GM19239 (cell line): ENCODE results near the gene ARID3B.
A peak's percentile ranks its signal among the peaks of the same experiment; 100 is the strongest.

ENCODE experiments used
- DNase-seq: peaks from one replicate; pipeline ENCODE4 v3.0.0; 2011; ENCODE audit warnings: low spot score; ENCODE audit not compliant: insufficient read length
- FAIRE-seq: peaks from 2 replicates; lab custom pipeline; 2011; peaks lifted over from hg19 to GRCh38; lab: Jason Lieb, UNC

The ARID3B gene

DNA sequence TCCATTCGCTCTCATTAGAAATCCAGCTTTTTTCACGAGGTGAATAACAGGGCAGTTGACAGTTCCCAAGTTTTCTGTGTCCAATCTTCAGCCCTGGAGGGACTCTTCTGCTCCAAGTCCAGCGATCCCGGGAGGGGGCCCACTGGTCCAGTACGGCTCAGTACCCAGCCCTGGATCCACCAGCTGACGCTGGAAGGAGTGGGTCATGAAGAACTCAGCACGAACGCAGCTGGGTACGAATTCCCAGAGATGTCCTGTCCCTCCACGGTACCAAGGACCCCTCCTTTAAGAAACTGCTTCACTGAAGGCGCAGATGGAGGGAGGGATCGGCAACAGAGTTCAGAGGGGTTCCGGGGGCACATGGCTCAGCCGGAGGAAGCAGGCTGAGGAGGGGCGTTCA lies 58.1 kb downstream of the ARID3B start:
- FAIRE-seq = no peak

GRCh38 chr15:74603026-74603788 lies 62.2 kb downstream of the ARID3B start:
- FAIRE-seq = no peak

More for the DNA sequence above, 58.1 kb downstream of the ARID3B start:
- DNase-seq = no peak

DNA sequence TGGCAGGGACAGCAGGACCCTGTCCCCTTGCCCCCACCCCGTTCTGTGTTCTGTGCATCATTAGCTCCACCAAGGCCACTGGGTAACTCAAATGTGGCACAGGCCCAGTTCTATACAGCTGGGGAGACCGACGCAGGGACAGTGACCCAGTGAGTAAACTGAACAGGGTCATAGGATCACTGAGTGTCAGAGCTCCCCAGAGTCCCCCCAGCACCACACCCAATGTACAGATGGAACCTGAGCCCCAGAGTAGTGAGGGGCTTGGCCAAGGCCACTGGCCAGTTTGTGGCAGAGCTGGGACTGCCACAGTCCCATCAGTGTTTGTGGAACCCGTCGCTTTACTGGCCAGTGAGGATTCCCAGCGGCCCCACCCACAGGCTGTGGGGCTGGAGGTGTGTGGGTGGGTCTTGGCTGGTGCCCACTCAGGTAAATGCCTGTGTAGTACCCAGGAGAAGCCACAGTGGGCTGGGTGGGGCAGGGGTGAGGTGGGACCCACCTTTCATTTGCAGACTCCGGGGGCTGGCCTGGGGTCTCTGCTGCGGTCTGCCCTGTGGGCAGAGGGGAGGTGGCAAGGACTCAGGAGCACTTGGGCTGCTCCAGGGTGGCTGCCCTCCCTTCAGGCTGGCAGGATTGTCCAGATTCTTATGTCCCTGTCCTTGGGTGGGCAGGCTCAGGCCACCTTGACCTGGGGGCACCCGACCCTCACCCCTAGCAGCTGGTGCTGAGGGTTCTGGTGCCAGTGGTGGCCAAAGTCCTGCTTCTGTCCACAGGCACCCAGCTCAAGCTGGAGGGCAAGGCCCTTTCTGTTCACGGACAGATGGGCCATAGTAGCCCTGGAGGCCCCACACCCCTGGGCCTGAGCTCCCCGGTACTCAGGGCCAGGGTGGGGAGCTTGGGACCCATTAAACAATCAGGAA lies 63.0 kb downstream of the ARID3B start:
- DNase-seq (no peak), FAIRE-seq (no peak)

More at GRCh38 chr15:74603026-74603788, 62.2 kb downstream of the ARID3B start:
- DNase-seq = no peak

DNA sequence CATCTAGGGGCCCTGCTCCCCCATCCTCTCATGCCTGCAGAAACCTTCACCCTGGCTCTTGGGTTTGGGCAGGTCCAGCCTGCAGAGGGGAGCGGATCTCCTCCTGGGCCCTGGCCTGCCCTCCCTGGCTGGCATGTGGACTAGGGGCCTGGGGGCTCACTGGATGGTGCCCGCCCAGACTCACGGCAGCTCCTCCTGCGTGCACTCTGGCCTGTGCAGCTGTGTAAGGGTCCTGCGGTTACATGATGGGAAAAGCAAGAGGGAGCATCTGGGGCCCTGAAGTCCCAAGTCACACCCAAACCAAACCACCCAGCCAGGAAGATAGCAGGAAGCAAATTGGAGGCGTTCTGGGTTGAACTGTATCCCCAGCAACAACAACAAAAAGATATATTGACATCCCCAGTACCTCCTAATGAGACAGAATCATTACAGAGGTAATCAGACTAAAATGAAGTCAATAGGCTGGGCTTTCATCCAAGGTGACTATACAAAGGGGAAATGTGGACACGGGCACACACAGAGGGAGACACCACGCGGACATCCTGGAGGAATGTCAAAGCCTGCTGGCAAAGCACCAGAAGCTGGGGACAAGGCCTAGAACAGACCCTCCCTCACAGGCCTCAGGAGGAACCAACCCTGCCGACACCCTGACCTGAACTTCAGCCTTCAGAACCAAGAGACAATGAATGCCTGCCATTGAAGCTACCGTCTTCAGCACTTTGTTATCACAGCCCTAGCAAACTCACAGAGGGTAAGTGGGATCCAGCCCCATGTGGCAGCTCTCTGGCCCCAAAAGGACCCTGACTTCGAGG lies 64.2 kb downstream of the ARID3B start:
- no peak for FAIRE-seq
- no peak for DNase-seq

- DNase-seq (no peak), FAIRE-seq (no peak)
These were observed 64.8 kb downstream of the ARID3B start for GRCh38 chr15:74605795-74606150.

DNA sequence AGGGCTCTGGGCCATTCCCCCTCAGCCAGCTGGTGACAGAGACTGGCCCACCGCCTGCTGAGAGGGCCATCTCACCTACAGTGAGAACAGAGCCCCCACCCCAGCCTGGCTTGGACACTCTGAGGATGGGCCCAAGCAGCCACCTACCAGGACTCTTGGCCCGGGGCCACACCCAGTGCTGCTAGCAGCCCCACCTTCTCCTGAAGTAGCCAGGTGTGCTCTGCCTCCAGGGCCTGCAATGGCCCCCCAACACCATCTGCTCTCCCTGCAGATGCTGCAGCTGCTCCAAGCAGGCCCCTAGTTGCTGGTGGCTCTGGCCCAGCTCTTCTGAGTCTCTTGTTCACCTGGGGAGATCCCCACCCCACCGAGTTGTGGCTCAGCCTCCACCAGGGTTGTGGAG lies 67.8 kb downstream of the ARID3B start:
- DNase-seq (no peak), FAIRE-seq (no peak)

GRCh38 chr15:74609938-74610301 lies 68.9 kb downstream of the ARID3B start:
- no peak for DNase-seq
- FAIRE-seq = no peak

- no peak for FAIRE-seq
- DNase-seq = no peak
These were observed 69.4 kb downstream of the ARID3B start for GRCh38 chr15:74610302-74610951.

DNA sequence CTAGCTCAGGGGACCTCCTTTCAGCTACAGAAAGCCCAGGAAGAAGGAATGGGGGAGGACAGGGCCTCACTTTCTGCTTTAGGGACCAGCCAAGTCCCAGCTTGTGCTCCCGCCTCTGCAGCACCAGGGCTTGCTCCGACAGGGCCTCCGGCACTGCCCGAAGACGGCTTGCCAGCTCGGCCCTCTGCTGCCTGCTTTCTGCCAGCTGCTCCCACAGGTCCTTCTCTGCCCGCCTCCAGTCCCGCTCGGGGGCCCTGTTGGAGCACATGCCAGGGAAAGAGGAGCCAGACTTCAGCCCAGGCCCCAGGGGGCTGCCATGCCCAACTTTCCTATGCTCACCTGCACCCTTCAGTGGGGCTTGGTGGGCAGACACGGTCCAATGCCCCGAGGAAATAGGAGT lies 70.3 kb downstream of the ARID3B start:
- no peak for FAIRE-seq
- DNase-seq = no peak

DNA sequence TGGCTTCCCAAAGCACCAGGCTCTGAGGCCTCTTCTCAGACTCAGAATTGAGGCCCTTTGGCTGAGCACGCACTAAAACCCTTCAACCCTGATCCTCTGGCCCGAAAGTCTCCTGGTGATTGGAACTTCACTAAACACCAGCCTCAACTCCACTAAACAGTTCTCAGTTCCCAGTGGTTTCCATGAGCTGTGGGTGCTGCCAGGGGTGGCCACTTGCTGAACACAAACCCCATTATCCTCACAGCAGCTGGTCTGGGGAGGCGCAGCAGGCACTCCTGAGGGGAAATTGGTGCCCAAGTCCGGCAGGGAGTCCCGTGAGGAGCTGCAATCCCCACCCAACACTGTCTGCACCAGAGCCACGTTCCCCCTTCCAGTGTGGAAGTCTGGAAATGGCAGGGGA lies 70.8 kb downstream of the ARID3B start:
- FAIRE-seq = no peak

GRCh38 chr15:74612677-74613076 lies 71.7 kb downstream of the ARID3B start:
- DNase-seq = no peak
- no peak for FAIRE-seq

More for the DNA sequence above, 70.8 kb downstream of the ARID3B start:
- no peak for DNase-seq

DNA sequence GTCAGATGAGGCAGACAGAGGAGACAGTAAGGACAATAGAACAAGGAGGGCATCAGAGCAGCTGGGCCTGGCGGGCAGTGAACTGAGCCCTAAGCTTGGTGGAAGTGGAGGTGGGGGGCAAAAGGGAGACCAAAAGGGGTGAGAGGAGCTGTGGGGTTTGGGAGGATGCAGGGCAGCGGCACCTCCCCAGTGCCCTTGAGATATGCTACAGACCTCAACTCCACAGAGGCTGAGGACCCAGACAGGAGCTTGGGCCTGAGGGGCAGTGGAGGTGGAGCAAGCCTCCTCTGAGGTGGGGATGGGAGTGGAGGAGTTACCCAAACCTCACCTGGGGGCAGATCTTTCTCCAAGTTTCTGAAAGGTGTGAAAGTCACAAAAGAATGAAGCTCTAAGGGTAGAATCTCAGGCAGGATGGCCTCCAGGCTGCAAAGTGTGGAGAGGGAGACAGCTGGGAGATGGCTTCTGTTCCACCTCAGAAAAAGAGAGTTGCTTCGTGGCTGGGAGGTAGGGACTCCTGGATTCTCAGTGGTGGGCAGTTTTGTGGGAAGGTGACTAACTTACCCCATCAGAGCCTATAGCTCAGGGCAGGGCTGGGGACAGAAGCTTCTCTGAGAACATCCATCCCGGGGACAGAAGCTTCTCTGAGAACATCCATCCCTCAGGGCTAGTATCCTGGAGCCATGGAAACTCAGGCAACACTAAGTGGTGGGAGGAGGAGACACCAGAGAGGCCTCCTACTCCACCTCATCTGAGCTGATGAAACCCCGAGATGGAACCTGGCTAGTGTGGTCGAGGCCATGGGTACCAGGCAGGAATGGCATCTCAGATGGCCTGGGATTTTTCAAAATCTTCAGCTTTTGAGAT lies 72.3 kb downstream of the ARID3B start:
- FAIRE-seq = peak; percentile 28

GRCh38 chr15:74613953-74614743 lies 73.1 kb downstream of the ARID3B start:
- DNase-seq = peak; percentile 92
- FAIRE-seq = peak; percentile 28

More for the DNA sequence above, 72.3 kb downstream of the ARID3B start:
- no peak for DNase-seq

DNA sequence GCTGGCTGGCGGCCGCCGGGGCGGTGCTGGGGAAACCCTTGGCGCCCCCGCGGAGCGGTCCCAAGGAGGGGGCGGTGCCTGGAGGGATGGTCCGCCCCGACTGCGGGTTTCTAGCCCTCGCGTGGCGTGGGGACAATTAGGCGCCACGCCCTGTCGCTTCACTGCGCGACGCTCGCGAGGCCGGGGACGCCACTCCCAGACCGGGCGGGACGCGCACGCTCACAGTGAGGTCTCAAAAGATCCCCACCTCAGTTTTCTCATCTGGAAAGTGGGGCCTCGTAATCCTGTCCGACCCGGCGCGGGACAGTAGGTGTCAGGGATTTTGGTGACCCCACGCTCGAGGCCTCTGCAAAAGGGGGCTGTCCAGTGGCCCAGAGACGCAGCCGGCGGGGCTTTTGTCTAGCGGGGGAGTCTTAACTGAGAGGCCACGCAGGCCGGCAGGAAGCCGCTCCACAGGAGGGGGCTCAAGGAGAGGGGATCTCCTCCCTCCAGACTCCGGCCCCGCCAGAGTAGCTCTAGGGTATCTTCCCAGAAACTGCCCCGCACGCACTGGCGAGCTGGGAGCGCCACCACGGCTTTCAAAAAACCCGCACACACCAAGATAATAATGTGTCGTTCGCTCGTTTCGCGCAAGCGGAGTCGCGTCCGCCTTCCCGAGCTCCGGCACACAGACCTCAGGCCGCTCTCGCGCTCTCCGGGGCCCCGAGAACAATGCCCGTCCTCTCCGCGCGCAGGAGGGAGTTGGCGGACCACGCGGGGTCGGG lies 73.9 kb downstream of the ARID3B start:
- peak; percentile 91 for FAIRE-seq

DNA sequence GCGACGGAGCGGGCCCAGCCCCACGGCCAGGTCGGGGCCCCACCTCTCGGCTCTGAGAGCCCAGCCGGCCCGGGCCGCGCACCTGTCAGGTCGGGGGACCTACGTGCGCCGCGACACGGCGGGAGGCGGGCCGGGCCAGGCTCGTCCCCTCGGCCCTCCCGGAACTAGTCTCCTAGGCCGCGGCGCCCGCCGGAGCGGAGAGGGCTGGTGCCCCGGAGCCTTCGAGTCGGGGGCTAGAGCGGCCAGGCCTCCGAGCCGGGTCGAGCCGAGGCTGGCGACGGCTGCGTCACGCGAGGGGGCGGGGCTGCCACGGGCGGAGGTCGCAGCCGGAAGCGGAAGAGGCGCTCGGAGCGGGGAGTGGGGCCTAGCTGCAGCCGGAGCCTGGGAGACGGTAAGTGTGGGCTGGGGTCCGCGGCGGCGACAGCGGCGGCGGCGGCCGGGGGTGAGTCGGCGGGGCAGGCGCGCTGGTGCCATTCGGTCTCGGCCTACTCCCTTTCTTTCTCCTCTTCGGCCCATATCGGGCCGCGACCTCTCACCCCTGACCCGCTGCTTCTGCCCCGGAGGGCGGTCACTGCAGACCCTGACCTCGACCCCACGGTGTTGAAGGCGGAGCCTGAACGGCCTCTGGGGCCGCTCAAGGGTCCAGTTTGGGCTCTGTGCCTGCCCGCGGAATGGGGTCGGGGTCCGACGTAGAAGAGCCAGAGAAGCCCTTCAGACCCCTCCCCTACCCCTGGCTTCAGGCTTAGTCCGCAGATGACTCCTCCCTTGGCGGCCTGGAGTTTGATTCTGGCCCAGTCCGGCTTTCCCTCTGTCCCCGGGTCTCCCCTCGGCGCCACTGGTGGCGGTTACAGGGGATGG lies 74.7 kb downstream of the ARID3B start, which contains the start of gene CLK3:
TSS of gene CLK3 (plus strand) at position 329 of the 858 bp plus-strand sequence. CDS start 3,361 bp downstream, outside the sequence.
- peak; percentile 99 for DNase-seq
- FAIRE-seq = peak; percentile 86

More for the DNA sequence above, 73.9 kb downstream of the ARID3B start:
- DNase-seq = peak; percentile 48

DNA sequence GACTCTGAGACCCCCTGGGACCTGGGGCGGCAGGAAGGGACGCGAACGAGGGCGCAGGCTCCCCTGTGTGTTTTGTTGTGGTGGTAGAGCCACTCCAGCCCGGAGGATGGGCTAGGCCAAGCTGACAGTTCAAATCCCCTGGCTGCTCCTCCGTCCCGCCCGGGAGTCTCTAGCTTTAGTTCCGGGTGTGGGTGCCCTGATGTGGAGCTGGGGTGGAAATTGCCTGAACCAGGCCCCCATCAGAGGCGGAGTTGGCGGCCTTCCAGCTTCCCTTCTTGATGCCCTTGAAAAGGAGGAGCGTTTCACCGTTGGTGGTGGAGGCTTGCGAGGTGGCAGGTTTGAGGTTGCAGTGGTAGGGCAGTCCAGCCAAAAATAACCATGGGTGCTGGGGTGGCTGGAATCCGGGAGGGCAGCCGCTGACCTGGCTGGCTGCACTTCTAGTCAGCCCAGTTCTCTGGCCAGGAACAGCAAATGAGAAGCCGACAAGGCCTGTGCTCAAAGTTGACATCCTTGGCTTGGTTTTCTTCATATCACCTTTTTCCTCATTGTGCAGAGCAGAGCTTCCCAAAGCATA lies 75.4 kb downstream of the ARID3B start:
- DNase-seq (no peak), FAIRE-seq (no peak)
